ENCODE results near the gene PKDCC.

GRCh38 chr2:42001711-42002201 lies 46.1 kb upstream of the PKDCC start:
- TF ChIP-seq CTCF (IDR thresholded peaks at IDR 0.05) (no peak), SIN3A (IDR thresholded peaks at IDR 0.05; ENCODE audit: borderline replicate concordance, insufficient read depth, low read depth, low read length) (no peak)

Measured in Panc1 (cell line).